ENCODE results near the gene GIPR. TPM values are rescaled to one million over a fixed set of nuclear protein-coding genes. Genes with fewer than 3 reads are reported as not detected.

Gene GIPR
- total RNA-seq, 6 donors from 2014 or later, result 2.9 to 17.8 (median 6.0) TPM

DNA sequence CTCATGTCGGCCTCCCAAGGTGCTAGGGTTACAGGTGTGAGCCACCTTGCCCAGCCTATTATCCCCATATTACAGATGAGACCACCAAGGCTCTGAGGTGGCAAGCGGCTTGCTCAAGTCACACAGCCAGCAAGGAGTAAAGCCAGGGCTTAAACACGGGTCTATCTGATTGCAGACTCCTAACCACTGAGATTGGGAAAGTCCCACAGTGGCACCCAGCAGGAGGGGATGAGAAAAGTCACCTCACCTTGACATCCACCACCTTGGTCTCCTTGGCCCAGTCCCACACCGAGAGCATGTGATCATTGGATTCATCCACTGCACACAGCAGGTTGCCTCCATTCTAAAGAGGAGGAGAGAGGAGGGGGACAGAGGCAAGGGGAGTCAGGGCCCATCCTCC, 38.3 kb upstream of the GIPR start:
- Histone ChIP-seq H3K27me3 (no peaks in the 10 kb centered on the region), H3K9me3 (no peaks in the 10 kb centered on the region), H3K27ac (no peak overlapping the region), H3K36me3 (peaks cover 10 to 50% (median 27%) of the 10 kb centered on the region in 4 donors), H3K4me1 (peaks cover 0 to 9% (median 0%) of the 10 kb centered on the region in 4 donors), H3K4me3 (no peak overlapping the region)
- no peak for ATAC-seq (ENCODE audit: low FRiP score in 2 of 2)
- no peak for TF ChIP-seq POLR2AphosphoS5 (IDR thresholded peaks at IDR 0.05)
- DNase-seq, result no peak
- 98 to 100% methylated on average over 3 to 4 of the region's 4 CpGs for WGBS, 2 donors

DNA sequence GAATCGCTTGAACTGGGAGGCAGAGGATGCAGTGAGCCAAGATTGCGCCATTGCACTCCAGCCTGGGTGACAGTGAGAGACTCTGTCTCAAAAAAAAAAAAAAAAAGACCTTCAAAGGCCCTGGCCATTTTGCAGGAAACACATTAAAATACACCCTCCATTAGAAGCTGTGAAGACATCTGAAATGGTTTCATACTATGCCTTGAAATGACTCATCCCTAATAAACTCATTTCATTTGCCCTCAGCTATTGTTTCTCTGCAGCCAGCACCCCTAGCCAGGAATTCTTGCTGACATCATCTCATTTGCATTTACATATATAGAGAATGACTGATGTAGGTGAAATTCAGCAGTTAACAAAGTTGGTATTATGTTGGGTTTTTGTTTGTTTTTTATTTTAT, 37.6 kb upstream of the GIPR start:
- DNase-seq, result no peak
- no peaks in the 10 kb centered on the region for H3K27me3 ChIP-seq
- H3K36me3 ChIP-seq, result peaks cover 10 to 43% (median 23%) of the 10 kb centered on the region in 4 donors
- H3K4me3 ChIP-seq, result no peak overlapping the region
- H3K9me3 ChIP-seq, result no peaks in the 10 kb centered on the region
- H3K4me1 ChIP-seq, result peaks cover 0 to 9% (median 0%) of the 10 kb centered on the region in 4 donors
- 84 to 94% methylated on average over 2 of the region's 2 CpGs for WGBS, 2 donors
- TF ChIP-seq, protein P1, sequence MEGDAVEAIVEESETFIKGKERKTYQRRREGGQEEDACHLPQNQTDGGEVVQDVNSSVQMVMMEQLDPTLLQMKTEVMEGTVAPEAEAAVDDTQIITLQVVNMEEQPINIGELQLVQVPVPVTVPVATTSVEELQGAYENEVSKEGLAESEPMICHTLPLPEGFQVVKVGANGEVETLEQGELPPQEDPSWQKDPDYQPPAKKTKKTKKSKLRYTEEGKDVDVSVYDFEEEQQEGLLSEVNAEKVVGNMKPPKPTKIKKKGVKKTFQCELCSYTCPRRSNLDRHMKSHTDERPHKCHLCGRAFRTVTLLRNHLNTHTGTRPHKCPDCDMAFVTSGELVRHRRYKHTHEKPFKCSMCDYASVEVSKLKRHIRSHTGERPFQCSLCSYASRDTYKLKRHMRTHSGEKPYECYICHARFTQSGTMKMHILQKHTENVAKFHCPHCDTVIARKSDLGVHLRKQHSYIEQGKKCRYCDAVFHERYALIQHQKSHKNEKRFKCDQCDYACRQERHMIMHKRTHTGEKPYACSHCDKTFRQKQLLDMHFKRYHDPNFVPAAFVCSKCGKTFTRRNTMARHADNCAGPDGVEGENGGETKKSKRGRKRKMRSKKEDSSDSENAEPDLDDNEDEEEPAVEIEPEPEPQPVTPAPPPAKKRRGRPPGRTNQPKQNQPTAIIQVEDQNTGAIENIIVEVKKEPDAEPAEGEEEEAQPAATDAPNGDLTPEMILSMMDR (IDR thresholded peaks at IDR 0.05), result no peak
- no peak for ATAC-seq (ENCODE audit: low FRiP score in 2 of 2)
- no peak overlapping the region for H3K27ac ChIP-seq

DNA sequence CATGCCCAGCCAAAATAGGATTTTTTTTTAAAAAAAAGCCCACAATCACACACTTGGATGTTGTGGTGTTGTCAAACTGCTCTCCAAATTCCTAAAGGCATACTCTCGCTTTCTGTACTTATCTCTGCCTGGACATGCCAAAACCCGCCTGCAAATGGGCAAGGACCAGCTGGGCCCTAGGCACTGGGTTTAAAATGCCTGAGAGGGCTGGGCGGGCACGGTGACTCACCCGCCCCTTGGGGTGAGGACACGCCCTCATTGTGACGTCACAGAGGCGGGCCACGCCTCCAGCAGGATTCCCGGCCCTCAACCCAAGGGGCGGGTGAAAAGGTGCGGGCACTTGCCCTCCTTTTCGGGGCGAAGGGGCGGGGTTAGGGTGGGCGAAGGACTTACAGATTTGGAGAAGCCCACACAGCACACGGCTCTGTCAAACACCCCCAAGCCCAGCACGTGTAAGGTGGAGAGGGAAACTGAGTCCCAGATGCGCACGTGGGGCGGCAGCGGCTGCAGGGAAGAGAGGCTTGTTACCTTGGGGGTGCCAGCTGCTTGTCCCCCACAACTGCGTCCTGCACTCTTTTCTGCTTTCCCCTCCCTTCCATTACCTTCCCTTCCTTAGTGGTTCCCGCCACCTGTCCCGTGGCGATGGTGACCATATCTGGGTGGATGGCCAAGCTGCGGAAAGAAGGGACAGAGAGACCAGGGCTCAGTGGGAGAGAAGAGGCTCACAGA, 35.4 kb upstream of the GIPR start:
- Histone ChIP-seq H3K9me3 (no peaks in the 10 kb centered on the region), H3K27ac (no peak overlapping the region), H3K36me3 (peaks cover 7 to 24% (median 16%) of the 10 kb centered on the region in 4 donors), H3K4me1 (peaks cover 0 to 9% (median 0%) of the 10 kb centered on the region in 4 donors), H3K4me3 (no peak overlapping the region), H3K27me3 (no peaks in the 10 kb centered on the region)
- ATAC-seq (ENCODE audit: low FRiP score in 2 of 2) (peak; percentile 89 to 90), DNase-seq (peak; percentile 81 to 92)
- TF ChIP-seq, protein P1 (IDR thresholded peaks at IDR 0.05), result no peak
- no peak for TF ChIP-seq POLR2A (IDR thresholded peaks at IDR 0.05)
- no peak for TF ChIP-seq EP300 (IDR thresholded peaks at IDR 0.05)
- no peak for TF ChIP-seq POLR2AphosphoS5 (IDR thresholded peaks at IDR 0.05)
- 64% methylated on average over 27 of the region's 27 CpGs for WGBS, 2 donors

DNA sequence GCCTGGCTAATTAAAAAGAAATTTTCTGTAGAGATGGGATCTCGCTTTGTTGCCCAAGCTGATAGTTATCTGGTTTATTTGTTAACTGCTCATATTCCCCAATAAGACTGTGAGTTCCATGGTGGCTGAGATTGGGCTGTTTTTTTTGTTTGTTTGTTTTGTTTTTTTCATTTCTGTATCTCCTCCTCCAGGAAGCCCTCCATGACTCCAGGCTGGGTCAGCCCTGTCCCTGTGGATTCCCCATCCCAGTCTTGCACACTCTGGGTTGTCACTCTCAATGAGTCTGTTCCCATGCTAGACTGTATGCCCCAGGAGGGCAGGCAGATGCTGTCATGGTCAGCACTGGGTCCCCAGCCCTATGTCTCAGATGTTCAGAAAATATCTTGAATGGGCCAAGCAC, 31.7 kb upstream of the GIPR start:
- H3K4me1 ChIP-seq, result peaks cover 16 to 40% (median 23%) of the 10 kb centered on the region in 4 donors
- DNase-seq (no peak), ATAC-seq (ENCODE audit: low FRiP score in 2 of 2) (no peak)
- TF ChIP-seq EP300 (IDR thresholded peaks at IDR 0.05) (no peak), POLR2AphosphoS5 (IDR thresholded peaks at IDR 0.05) (no peak), POLR2A (IDR thresholded peaks at IDR 0.05) (no peak)
- TF ChIP-seq, protein P1 (IDR thresholded peaks at IDR 0.05), result no peak
- no peaks in the 10 kb centered on the region for H3K36me3 ChIP-seq
- no peak overlapping the region for H3K4me3 ChIP-seq
- WGBS, 2 donors, result 93 to 100% methylated on average over 1 of the region's 1 CpG
- no peak overlapping the region for H3K27ac ChIP-seq
- no peaks in the 10 kb centered on the region for H3K9me3 ChIP-seq
- no peaks in the 10 kb centered on the region for H3K27me3 ChIP-seq

DNA sequence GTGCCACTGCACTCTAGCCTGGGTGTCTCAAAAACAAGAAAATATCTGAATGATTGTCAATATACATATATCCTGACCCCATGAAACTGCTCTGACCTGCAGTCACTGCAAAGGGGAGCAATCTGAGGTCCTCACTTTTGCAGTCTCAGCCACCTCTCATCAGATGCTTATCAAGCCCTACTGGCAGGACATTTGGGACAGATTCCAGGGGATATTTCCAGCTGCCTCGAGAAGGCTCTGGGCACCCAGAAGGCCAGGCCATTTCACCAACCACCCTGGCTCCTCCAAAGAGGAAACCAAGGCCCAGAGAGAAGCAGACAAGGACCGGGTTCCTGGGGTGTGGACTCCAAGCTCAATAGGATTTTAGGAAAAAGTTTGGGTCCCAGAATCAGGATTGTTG, 31.1 kb upstream of the GIPR start:
- Histone ChIP-seq H3K4me1 (peaks cover 22 to 46% (median 29%) of the 10 kb centered on the region in 4 donors), H3K27me3 (no peaks in the 10 kb centered on the region), H3K27ac (no peak overlapping the region), H3K9me3 (no peaks in the 10 kb centered on the region), H3K36me3 (no peaks in the 10 kb centered on the region), H3K4me3 (no peak overlapping the region)
- WGBS, 2 donors, result 58 to 62% methylated on average over 2 of the region's 2 CpGs
- TF ChIP-seq, protein P1 (IDR thresholded peaks at IDR 0.05), result no peak
- TF ChIP-seq POLR2AphosphoS5 (IDR thresholded peaks at IDR 0.05) (no peak), EP300 (IDR thresholded peaks at IDR 0.05) (no peak), POLR2A (IDR thresholded peaks at IDR 0.05) (no peak)
- ATAC-seq (ENCODE audit: low FRiP score in 2 of 2) (no peak), DNase-seq (no peak)

All from upper lobe of left lung (tissue), 6 donors.